Activated gamma-delta T cell (primary cell): ENCODE results near the gene SDC4.

Source experiments
- DNase-seq: peaks from one replicate; lab custom pipeline; 2025; lab: John Stamatoyannopoulos, UW

The SDC4 gene

GRCh38 chr20:45343532-45344167 is 4.6 kb downstream of the SDC4 start:
- DNase-seq = no peak

GRCh38 chr20:45342855-45343531 is 5.2 kb downstream of the SDC4 start:
- no peak for DNase-seq

GRCh38 chr20:45341939-45342854 is 6.0 kb downstream of the SDC4 start:
- DNase-seq = no peak

- no peak for DNase-seq
Observed at GRCh38 chr20:45341579-45341938, 6.7 kb downstream of the SDC4 start.

GRCh38 chr20:45340951-45341350 is 7.3 kb downstream of the SDC4 start:
- DNase-seq = no peak

GRCh38 chr20:45340236-45340847 is 7.9 kb downstream of the SDC4 start:
- no peak for DNase-seq

- DNase-seq = no peak
Observed at GRCh38 chr20:45339799-45340198, 8.4 kb downstream of the SDC4 start.

- DNase-seq = no peak
Observed at GRCh38 chr20:45339084-45339483, 9.1 kb downstream of the SDC4 start.

- DNase-seq = no peak
Observed at GRCh38 chr20:45338121-45339030, 9.8 kb downstream of the SDC4 start.

GRCh38 chr20:45337367-45338120 is 10.7 kb downstream of the SDC4 start:
- DNase-seq = no peak

- no peak for DNase-seq
Observed at GRCh38 chr20:45336530-45337366, 11.5 kb downstream of the SDC4 start.

- no peak for DNase-seq
Observed at GRCh38 chr20:45330476-45330875, 17.7 kb downstream of the SDC4 start.

- no peak for DNase-seq
Observed at GRCh38 chr20:45329497-45330319, 18.5 kb downstream of the SDC4 start.

- DNase-seq = no peak
Observed at GRCh38 chr20:45328451-45328850, 19.8 kb downstream of the SDC4 start.

GRCh38 chr20:45325371-45325770 is 22.9 kb downstream of the SDC4 start:
- no peak for DNase-seq

GRCh38 chr20:45323731-45324130 is 24.5 kb downstream of the SDC4 start:
- no peak for DNase-seq

GRCh38 chr20:45322952-45323383 is 25.3 kb downstream of the SDC4 start:
- no peak for DNase-seq

- DNase-seq = no peak
Observed at GRCh38 chr20:45320948-45321595, 27.2 kb downstream of the SDC4 start.
